NT2/D1 (cell line): Measurements from ENCODE around the gene RBM12.
"Not testable (repeated sequence)": the region's sequence is repeated elsewhere in the genome, so short reads cannot be mapped to it uniquely, and the experiment has no call there.

ENCODE experiments used
- DNase-seq: peaks from one replicate; pipeline ENCODE4 v3.0.0-alpha.2; 2011; ENCODE audit warnings: low read depth, low spot score
- H3K27me3 ChIP-seq: 2 replicates; pipeline ENCODE4 v1.6.0; 2011; ENCODE audit warnings: mild to moderate bottlenecking; ENCODE audit not compliant: insufficient read length, insufficient read depth
- H3K36me3 ChIP-seq: 2 replicates; pipeline ENCODE4 v1.6.1; 2011; ENCODE audit warnings: mild to moderate bottlenecking, low read length, mixed read lengths; ENCODE audit not compliant: insufficient read depth, insufficient read length
- H3K4me1 ChIP-seq: 2 replicates; pipeline ENCODE4 v1.5.1; 2011; ENCODE audit not compliant: insufficient read depth, insufficient read length
- H3K4me3 ChIP-seq: 2 replicates; pipeline ENCODE4 v1.5.1; 2011; ENCODE audit warnings: low read depth; ENCODE audit not compliant: insufficient read length
- H3K9ac ChIP-seq: 2 replicates; pipeline ENCODE4 v1.6.0; 2011; ENCODE audit warnings: low read depth; ENCODE audit not compliant: insufficient read length
- H3K9me3 ChIP-seq: 2 replicates; pipeline ENCODE4 v1.5.1; 2011; ENCODE audit warnings: mild to moderate bottlenecking, low read length; ENCODE audit not compliant: insufficient read depth
- SUZ12 ChIP-seq: IDR thresholded peaks from 2 replicates; pipeline ENCODE4 v1.6.1; 2011; ENCODE audit not compliant: insufficient read length, insufficient read depth; ENCODE audit errors: extremely low read depth
- YY1 ChIP-seq: IDR thresholded peaks from 2 replicates; pipeline ENCODE4 v1.6.1; 2011; ENCODE audit not compliant: insufficient read length, insufficient read depth
- ZNF274 ChIP-seq: IDR thresholded peaks from 2 replicates; pipeline ENCODE4 v1.6.1; 2011; ENCODE audit warnings: mild to moderate bottlenecking, low read depth, low read length

Gene RBM12

DNA sequence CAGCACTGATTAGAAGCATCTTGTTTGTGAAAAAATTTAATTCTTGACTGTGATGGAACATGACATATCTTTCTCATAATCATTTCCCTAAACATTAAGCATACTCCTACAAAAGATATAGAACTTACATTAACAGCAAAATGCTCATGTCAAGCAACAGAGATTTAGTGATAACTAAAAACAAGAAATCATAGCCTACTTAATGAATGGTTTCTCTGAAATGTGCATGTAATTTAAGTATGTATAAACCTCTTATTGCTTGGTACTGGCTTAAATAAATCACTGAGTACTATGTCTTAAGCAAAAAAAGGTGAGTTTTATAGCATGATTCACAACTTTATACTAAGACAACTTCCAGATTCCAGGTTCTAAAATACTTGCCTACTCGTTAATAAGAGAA, 43.8 kb upstream of the RBM12 start:
- Histone ChIP-seq H3K27me3 (no peaks in the 10 kb centered on the region), H3K4me3 (no peak overlapping the region), H3K9me3 (no peaks in the 10 kb centered on the region), H3K36me3 (peaks cover 92% of the 10 kb centered on the region), H3K9ac (no peak overlapping the region), H3K4me1 (no peaks in the 10 kb centered on the region)
- TF ChIP-seq ZNF274 = no peak
- TF ChIP-seq YY1 = no peak
- TF ChIP-seq SUZ12 = no peak
- DNase-seq = no peak

DNA sequence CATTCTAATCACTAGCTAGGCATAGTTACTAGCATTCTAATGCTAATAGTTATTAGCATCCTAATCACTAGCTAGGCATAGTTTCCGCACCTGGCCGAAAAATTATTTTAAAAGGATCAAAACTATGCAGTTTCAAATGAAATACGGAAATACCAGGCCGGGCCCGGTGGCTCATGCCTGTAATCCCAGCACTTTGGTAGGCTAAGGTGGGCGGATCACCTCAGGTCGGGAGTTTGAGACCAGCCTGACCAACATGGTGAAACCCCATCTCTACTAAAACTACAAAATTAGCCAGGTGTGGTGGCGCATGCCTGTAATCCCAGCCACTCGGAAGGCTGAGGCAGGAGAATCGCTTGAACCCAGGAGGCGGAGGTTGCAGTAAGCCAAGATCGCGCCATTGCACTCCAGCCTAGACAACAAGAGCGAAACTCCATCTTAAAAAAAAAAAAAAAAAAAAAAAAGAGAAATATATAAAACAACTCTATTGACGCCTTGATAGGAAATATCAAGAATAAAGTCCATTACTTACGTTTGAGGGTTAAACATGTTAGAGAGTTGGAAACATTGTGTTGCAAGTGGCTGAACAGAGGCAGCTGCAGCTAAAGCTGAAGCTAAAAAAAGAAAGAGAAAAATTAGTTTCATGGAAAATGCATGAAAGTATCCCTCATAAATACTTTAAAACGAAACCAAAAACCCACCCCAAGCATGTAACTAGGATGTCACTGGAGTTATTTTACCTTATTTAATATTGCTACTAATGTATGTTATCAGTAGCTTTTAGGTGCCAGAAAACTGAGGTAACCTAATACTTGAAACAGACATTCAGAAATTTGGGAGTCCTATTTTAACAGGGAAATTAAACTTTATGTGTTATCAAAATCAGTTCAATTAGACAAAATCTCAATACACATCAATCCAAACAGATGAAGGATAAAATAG, 42.2 kb upstream of the RBM12 start:
- DNase-seq, H3K4me3 ChIP-seq, H3K9ac ChIP-seq, H3K4me1 ChIP-seq, H3K9me3 ChIP-seq, H3K27me3 ChIP-seq: not testable (repeated sequence)
- H3K36me3 ChIP-seq = peaks cover 97% of the 10 kb centered on the region

DNA sequence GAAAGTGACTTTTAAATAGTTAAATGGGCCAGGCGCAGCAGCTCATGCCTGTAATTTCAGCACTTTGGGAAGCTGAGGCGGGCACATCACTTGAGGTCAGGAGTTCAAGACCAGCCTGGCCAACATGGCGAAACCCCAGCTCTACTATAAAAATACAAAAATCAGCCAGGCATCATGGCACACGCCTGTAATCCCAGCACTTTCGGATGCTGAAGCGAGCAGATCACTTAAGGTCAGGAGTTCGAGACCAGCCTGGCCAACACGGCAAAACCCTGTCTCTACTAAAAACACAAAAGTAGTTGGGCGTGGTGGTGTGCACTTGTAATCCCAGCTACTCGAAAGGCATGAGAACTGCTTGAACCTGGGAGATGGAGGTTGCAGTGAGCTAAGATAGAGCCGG, 41.2 kb upstream of the RBM12 start:
- not testable (repeated sequence) for H3K9me3 ChIP-seq, H3K4me3 ChIP-seq, H3K27me3 ChIP-seq, H3K9ac ChIP-seq, DNase-seq, H3K4me1 ChIP-seq
- H3K36me3 ChIP-seq = peaks cover 95% of the 10 kb centered on the region

DNA sequence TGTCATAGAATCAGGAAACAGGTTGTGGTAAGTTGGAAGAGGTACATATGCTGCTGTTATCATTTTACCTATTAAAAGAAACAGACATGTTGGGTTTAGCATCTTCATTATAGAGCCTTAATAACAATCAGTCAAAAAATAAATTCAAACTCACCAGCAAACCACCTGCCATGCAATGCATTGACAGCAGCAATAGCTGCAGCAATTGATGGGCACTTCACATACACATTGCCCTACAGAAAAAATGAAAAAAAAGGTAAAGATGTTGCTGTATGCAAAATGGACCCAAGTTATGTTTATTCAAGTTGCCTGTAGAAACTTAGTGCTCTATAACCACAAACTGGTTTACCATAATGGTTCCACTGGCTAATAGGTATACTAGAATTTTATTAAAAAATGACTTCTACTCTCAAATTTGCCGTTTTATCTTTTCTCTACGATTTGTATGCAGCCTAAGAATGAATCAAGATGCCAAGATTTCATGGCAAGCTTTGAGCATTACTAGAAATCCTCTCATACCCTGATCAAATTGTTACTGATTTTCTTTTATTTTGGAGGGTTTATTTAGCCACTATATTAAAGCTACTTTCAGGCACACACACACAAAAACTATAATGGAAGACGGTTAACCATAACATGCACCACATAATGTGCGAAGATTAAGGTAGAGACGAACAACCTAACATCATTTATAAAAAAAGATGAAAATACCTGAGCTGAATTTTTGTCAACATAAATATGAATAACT, 40.0 kb upstream of the RBM12 start:
- peaks cover 90% of the 10 kb centered on the region for H3K36me3 ChIP-seq
- no peak overlapping the region for H3K4me3 ChIP-seq
- no peaks in the 10 kb centered on the region for H3K4me1 ChIP-seq
- no peaks in the 10 kb centered on the region for H3K27me3 ChIP-seq
- H3K9me3 ChIP-seq = no peaks in the 10 kb centered on the region
- DNase-seq = no peak
- TF ChIP-seq SUZ12 = no peak
- TF ChIP-seq ZNF274 = no peak
- no peak for TF ChIP-seq YY1
- H3K9ac ChIP-seq = no peak overlapping the region

DNA sequence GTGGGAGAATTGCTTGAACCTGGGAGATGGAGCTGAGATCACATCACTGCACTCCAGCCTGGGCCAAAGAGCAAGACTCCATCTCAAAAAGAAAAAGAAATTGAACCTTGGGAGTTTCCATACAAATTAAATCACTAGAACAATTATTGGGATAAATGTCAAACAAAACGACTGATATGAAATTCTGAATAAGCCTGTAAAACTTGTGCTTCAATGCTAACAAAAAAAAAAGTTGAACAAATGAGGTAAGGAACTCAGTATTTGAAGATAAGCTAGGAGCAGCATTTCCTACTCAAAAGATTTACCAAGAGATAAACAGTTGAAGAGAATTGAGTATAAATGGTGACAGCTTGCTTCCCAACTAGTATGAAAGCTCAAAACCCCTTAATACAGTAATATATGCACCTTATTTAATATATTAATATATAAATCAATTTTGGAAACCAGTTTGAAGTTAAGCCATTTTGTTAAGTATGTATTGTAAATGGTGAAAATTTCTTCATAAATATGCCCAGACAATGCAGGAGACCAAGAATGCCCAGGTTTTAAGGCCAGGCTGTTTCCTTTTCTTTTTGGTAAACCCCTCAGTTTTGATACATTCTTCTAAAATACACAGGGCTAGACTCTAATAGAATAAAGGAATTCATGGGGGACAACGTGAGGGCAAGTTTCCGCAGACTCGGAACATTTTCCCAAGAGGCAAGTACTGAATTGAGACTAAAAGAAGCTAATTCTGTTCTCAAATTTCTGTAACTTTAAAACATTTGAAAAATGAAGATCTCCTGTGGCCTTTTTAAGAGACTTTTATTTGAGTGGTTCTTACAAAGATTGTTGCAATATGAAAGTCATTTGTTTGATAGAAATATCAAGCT, 38.4 kb upstream of the RBM12 start:
- H3K36me3 ChIP-seq = peaks cover 74% of the 10 kb centered on the region

DNA sequence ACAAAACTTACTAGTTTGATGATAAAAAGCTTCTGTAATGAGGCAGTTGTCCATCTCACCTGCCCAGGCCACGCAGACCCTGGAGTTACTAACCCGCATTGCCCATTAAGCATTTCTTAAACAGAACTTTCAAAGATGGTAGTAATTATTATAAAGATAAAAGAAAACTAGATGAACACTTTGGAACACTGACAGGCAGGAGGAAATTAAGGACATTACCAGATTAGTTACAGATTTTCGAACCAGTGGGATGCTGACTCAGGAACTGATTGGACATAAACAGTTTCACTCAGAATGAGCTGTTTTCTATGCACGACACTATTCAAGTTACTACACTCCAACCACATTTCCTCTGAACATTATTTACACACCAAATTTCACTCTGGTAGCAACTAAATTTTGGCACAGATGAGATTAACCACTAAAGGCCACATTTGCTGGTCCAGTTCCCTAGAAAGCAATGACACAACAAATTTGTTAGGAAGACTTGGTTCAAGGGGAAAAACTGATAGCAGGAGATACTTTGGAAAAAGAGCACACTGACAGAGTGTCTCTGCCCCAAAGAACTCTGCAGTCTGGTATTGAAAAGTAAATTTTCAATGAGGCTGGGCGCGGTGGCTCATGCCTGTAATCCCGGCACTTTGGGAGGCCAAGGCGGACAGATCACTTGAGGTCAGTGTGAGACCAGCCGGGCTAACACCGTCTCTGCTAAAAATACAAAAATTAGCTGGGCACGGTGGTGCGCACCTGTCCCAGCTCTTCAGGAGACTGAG, 37.5 kb upstream of the RBM12 start:
- no peaks in the 10 kb centered on the region for H3K27me3 ChIP-seq
- H3K4me1 ChIP-seq = peaks cover 5% of the 10 kb centered on the region
- H3K9me3 ChIP-seq = no peaks in the 10 kb centered on the region
- no peak for DNase-seq
- H3K4me3 ChIP-seq = no peak overlapping the region
- H3K9ac ChIP-seq = no peak overlapping the region
- H3K36me3 ChIP-seq = peaks cover 66% of the 10 kb centered on the region
- no peak for TF ChIP-seq SUZ12
- TF ChIP-seq ZNF274 = no peak
- TF ChIP-seq YY1 = no peak

More for the DNA sequence above, 38.4 kb upstream of the RBM12 start:
- H3K4me3 ChIP-seq = no peak overlapping the region
- no peak for DNase-seq
- TF ChIP-seq SUZ12 (no peak), ZNF274 (no peak)
- no peaks in the 10 kb centered on the region for H3K27me3 ChIP-seq
- no peaks in the 10 kb centered on the region for H3K4me1 ChIP-seq
- no peak overlapping the region for H3K9ac ChIP-seq
- no peaks in the 10 kb centered on the region for H3K9me3 ChIP-seq
